ENCODE data around the gene UBQLN4. TPM values are rescaled to one million over a fixed set of nuclear protein-coding genes. Genes with fewer than 3 reads are reported as not detected.

Gene UBQLN4
- total RNA-seq, 2 experiments from 2014 or later = 32.7 to 32.9 TPM

Other genes with a start within 250 kb of the UBQLN4 start
- gene GON4L, start 196.6 kb downstream of the UBQLN4 start, total RNA-seq = 10 to 100 TPM; 48.0 to 51.2 TPM
- 10 to 100 TPM; 25.0 to 25.1 TPM for gene SYT11, start 194.2 kb downstream of the UBQLN4 start, total RNA-seq
- gene RIT1, start 142.4 kb downstream of the UBQLN4 start, total RNA-seq = 10 to 100 TPM; 19.1 to 21.1 TPM
- 10 to 100 TPM; 66.1 to 70.2 TPM for gene KHDC4, start 119.4 kb downstream of the UBQLN4 start, total RNA-seq
- not detected for gene RXFP4, start 112.2 kb downstream of the UBQLN4 start, total RNA-seq
- 100 to 1,000 TPM; 165 to 174 TPM for gene ARHGEF2, start 75.3 kb downstream of the UBQLN4 start, total RNA-seq
- gene SSR2, start 32.8 kb downstream of the UBQLN4 start, total RNA-seq = 100 to 1,000 TPM; 171 to 175 TPM
- 10 to 100 TPM; 61.4 to 65.1 TPM for gene LAMTOR2, start 984 bp upstream of the UBQLN4 start, total RNA-seq
- under 1 TPM; 0.52 to 0.56 TPM for gene RAB25, start 7.4 kb upstream of the UBQLN4 start, total RNA-seq
- gene MEX3A, start 28.7 kb upstream of the UBQLN4 start, total RNA-seq = under 1 TPM; 0.43 to 0.51 TPM
- gene LMNA, start 60.9 kb upstream of the UBQLN4 start, total RNA-seq = 100 to 1,000 TPM; 210 to 211 TPM
- gene SEMA4A, start 99.8 kb upstream of the UBQLN4 start, total RNA-seq = 10 to 100 TPM; 68.2 to 75.1 TPM
- gene SLC25A44, start 140.3 kb upstream of the UBQLN4 start, total RNA-seq = 10 to 100 TPM; 61.3 to 62.2 TPM
- 100 to 1,000 TPM in 1 of 2 experiments, 10 to 100 TPM in 1; 99.5 to 105 TPM for gene PMF1, start 159.2 kb upstream of the UBQLN4 start, total RNA-seq
- 1 to 10 TPM in 1 of 2 experiments, under 1 TPM in 1; 0.90 to 2.3 TPM for gene BGLAP, start 188.4 kb upstream of the UBQLN4 start, total RNA-seq
- 1 to 10 TPM; 3.9 to 4.0 TPM for gene PAQR6, start 194.3 kb upstream of the UBQLN4 start, total RNA-seq
- 10 to 100 TPM; 65.1 to 68.0 TPM for gene SMG5, start 229.0 kb upstream of the UBQLN4 start, total RNA-seq
- 1 to 10 TPM; 6.8 to 9.1 TPM for gene TMEM79, start 230.5 kb upstream of the UBQLN4 start, total RNA-seq
- gene GLMP, start 241.9 kb upstream of the UBQLN4 start, total RNA-seq = 10 to 100 TPM; 13.0 to 14.8 TPM
- gene VHLL, start 245.5 kb upstream of the UBQLN4 start, total RNA-seq = not detected

All from activated CD4-positive, alpha-beta memory T cell treated with anti-CD3 and anti-CD28 coated beads for 36 hours (primary cell).